ENCODE data around the gene GIMAP1.

The GIMAP1 gene

DNA sequence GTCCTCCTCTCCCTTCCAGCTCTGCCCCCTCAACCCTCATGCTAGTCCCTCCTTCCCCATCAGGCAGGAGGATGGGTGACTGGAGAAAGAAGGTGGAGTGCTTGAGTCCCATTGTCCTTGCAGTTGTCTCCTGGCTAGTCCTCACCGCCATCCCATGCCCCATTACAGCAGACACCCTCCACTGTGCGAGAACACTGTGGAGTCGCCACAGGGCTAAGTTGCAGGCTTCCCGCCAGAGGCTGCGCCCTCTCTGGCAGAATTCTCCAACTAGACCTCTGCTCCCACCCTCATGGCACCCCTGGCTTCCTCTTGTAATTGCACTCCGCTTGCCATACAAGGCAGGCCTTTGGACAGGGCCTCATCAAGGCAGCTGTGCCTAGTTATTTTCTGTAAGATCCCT lies 27.8 kb upstream of the GIMAP1 start:
- no peak overlapping the region for H3K23ac ChIP-seq (ENCODE audit: low read length)
- no CpG with 5 or more reads among the region's 6 CpGs for WGBS (ENCODE audit: extremely low coverage, insufficient coverage, low lambda C conversion rate)
- H3K56ac ChIP-seq (ENCODE audit: low read length), result no peak overlapping the region

DNA sequence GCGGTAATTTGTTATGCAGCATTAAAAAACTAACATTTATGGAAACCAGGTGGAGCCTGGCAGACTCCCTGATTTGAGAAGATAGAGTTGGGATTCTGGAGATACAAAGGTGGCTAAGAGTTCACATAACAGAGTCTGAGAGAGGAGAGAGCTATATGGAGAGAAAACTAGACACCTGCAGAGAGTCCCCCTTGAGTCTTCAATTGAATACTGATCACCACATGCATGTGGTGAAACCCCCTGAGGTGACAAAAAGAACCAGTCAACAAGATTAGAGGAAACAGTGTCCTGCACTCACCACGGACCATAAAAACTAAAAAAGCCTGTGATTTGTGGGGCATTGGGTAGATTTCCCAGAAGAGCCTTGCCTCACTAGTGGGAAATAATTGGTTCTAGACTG lies 20.8 kb upstream of the GIMAP1 start:
- Histone ChIP-seq H3K4me1 (ENCODE audit: control insufficient read depth, low read depth, low read length) (no peaks in the 10 kb centered on the region), H3K27me3 (ENCODE audit: insufficient read depth, low read length, poor library complexity) (no peaks in the 10 kb centered on the region), H3K79me2 (ENCODE audit: control insufficient read depth, insufficient read depth, low read length) (no peaks in the 10 kb centered on the region), H2BK15ac (replicated peaks; ENCODE audit: low read depth) (no peak overlapping the region), H2BK5ac (ENCODE audit: low read length) (no peak overlapping the region), H3K79me1 (ENCODE audit: low read length) (no peaks in the 10 kb centered on the region), H3K27ac (ENCODE audit: low read depth, low read length) (no peak overlapping the region), H4K8ac (ENCODE audit: low read depth, low read length) (no peak overlapping the region), H3K23ac (ENCODE audit: low read length) (no peak overlapping the region), H3K4me3 (ENCODE audit: low read length) (no peak overlapping the region), H3K4ac (ENCODE audit: low read depth, low read length) (no peak overlapping the region), H4K5ac (ENCODE audit: low read length) (no peak overlapping the region), H3K4me2 (ENCODE audit: low read length) (no peak overlapping the region), H3K9ac (ENCODE audit: low read length) (no peak overlapping the region), H3K18ac (ENCODE audit: low read length) (no peak overlapping the region), H3K36me3 (ENCODE audit: control insufficient read depth, insufficient read depth, low read length) (no peaks in the 10 kb centered on the region), H3K56ac (ENCODE audit: low read length) (no peak overlapping the region), H2BK120ac (ENCODE audit: low read depth, low read length) (no peak overlapping the region), H2AK5ac (ENCODE audit: low read length) (no peak overlapping the region)
- no CpG with 5 or more reads among the region's 2 CpGs for WGBS (ENCODE audit: extremely low coverage, insufficient coverage, low lambda C conversion rate)
- DNase-seq, result no peak

More for the DNA sequence above, 27.8 kb upstream of the GIMAP1 start:
- Histone ChIP-seq H4K8ac (ENCODE audit: low read depth, low read length) (no peak overlapping the region), H3K4me1 (ENCODE audit: control insufficient read depth, low read depth, low read length) (no peaks in the 10 kb centered on the region), H3K79me2 (ENCODE audit: control insufficient read depth, insufficient read depth, low read length) (no peaks in the 10 kb centered on the region), H3K4me2 (ENCODE audit: low read length) (no peak overlapping the region), H2AK5ac (ENCODE audit: low read length) (no peak overlapping the region), H2BK5ac (ENCODE audit: low read length) (no peak overlapping the region), H2BK120ac (ENCODE audit: low read depth, low read length) (no peak overlapping the region), H3K79me1 (ENCODE audit: low read length) (no peaks in the 10 kb centered on the region), H3K9ac (ENCODE audit: low read length) (no peak overlapping the region), H3K27ac (ENCODE audit: low read depth, low read length) (no peak overlapping the region), H3K27me3 (ENCODE audit: insufficient read depth, low read length, poor library complexity) (no peaks in the 10 kb centered on the region), H4K5ac (ENCODE audit: low read length) (no peak overlapping the region), H3K36me3 (ENCODE audit: control insufficient read depth, insufficient read depth, low read length) (no peaks in the 10 kb centered on the region), H2BK15ac (replicated peaks; ENCODE audit: low read depth) (no peak overlapping the region), H3K4ac (ENCODE audit: low read depth, low read length) (no peak overlapping the region), H3K4me3 (ENCODE audit: low read length) (no peak overlapping the region), H3K18ac (ENCODE audit: low read length) (no peak overlapping the region)
- DNase-seq, result no peak

DNA sequence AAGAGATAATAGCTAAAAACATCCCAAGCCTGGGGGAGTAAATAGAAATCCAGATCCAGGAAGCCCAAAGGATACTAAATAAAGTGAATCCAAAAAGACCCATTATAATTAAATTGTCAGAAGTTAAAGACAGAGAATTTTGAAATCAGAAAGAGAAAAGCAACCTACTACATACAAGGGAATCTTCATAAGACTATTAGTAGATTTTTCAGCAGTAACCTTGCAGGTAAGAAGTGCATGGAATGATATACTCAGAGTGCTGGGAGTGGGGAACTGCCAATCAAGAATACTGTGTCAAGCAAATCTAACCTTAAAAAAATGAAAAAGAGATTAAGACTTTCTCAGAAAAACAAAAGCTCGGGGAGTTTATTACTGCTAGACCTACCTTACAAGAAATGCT lies 13.2 kb upstream of the GIMAP1 start:
- Histone ChIP-seq H3K79me2 (ENCODE audit: control insufficient read depth, insufficient read depth, low read length) (no peaks in the 10 kb centered on the region), H3K27me3 (ENCODE audit: insufficient read depth, low read length, poor library complexity) (no peaks in the 10 kb centered on the region), H3K27ac (ENCODE audit: low read depth, low read length) (no peak overlapping the region), H3K23ac (ENCODE audit: low read length) (no peak overlapping the region), H3K36me3 (ENCODE audit: control insufficient read depth, insufficient read depth, low read length) (no peaks in the 10 kb centered on the region), H2BK120ac (ENCODE audit: low read depth, low read length) (no peak overlapping the region), H3K18ac (ENCODE audit: low read length) (no peak overlapping the region), H2AK5ac (ENCODE audit: low read length) (no peak overlapping the region), H2BK15ac (replicated peaks; ENCODE audit: low read depth) (no peak overlapping the region), H2BK5ac (ENCODE audit: low read length) (no peak overlapping the region), H3K4ac (ENCODE audit: low read depth, low read length) (no peak overlapping the region), H3K9ac (ENCODE audit: low read length) (no peak overlapping the region), H4K5ac (ENCODE audit: low read length) (no peak overlapping the region), H3K4me1 (ENCODE audit: control insufficient read depth, low read depth, low read length) (no peaks in the 10 kb centered on the region), H3K79me1 (ENCODE audit: low read length) (no peaks in the 10 kb centered on the region), H4K8ac (ENCODE audit: low read depth, low read length) (no peak overlapping the region), H3K4me2 (ENCODE audit: low read length) (no peak overlapping the region), H3K56ac (ENCODE audit: low read length) (no peak overlapping the region), H3K4me3 (ENCODE audit: low read length) (no peak overlapping the region)
- no peak for DNase-seq
- WGBS (ENCODE audit: extremely low coverage, insufficient coverage, low lambda C conversion rate), result no CpG with 5 or more reads among the region's 1 CpG

DNA sequence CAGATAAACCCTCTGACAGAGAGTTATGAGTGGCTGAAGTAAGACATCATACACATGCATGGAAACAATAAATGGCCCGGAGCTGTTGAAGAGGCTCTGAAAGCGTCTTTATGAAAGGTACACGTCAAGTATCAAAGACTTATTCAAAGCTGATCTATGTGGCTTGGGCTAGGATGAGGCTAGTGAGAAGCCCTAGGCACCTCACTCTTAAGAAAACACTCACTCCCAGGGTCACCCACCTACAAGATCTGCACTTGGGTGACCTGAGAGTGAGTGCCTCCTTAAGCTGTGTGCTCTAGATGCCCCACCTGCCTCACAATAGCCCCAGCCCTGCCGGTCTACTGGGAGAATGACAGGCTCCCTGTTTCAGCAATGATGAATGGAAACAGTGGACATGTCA lies 1.1 kb upstream of the GIMAP1 start:
- H3K56ac ChIP-seq (ENCODE audit: low read length), result no peak overlapping the region
- H3K23ac ChIP-seq (ENCODE audit: low read length), result no peak overlapping the region
- no peak for DNase-seq
- no peak overlapping the region for H3K4me3 ChIP-seq (ENCODE audit: low read length)
- no peaks in the 10 kb centered on the region for H3K36me3 ChIP-seq (ENCODE audit: control insufficient read depth, insufficient read depth, low read length)
- no peak overlapping the region for H3K18ac ChIP-seq (ENCODE audit: low read length)
- no peak overlapping the region for H2AK5ac ChIP-seq (ENCODE audit: low read length)
- H3K9ac ChIP-seq (ENCODE audit: low read length), result no peak overlapping the region
- no peaks in the 10 kb centered on the region for H3K4me1 ChIP-seq (ENCODE audit: control insufficient read depth, low read depth, low read length)
- no peak overlapping the region for H2BK5ac ChIP-seq (ENCODE audit: low read length)
- H3K4ac ChIP-seq (ENCODE audit: low read depth, low read length), result no peak overlapping the region
- WGBS (ENCODE audit: extremely low coverage, insufficient coverage, low lambda C conversion rate), result no CpG with 5 or more reads among the region's 4 CpGs
- H3K4me2 ChIP-seq (ENCODE audit: low read length), result no peak overlapping the region
- no peak overlapping the region for H4K5ac ChIP-seq (ENCODE audit: low read length)
- no peak overlapping the region for H2BK120ac ChIP-seq (ENCODE audit: low read depth, low read length)
- no peaks in the 10 kb centered on the region for H3K79me1 ChIP-seq (ENCODE audit: low read length)
- no peak overlapping the region for H4K8ac ChIP-seq (ENCODE audit: low read depth, low read length)
- H3K79me2 ChIP-seq (ENCODE audit: control insufficient read depth, insufficient read depth, low read length), result no peaks in the 10 kb centered on the region
- no peak overlapping the region for H3K27ac ChIP-seq (ENCODE audit: low read depth, low read length)
- H2BK15ac ChIP-seq (replicated peaks; ENCODE audit: low read depth), result no peak overlapping the region
- peaks cover 2% of the 10 kb centered on the region for H3K27me3 ChIP-seq (ENCODE audit: insufficient read depth, low read length, poor library complexity)

DNA sequence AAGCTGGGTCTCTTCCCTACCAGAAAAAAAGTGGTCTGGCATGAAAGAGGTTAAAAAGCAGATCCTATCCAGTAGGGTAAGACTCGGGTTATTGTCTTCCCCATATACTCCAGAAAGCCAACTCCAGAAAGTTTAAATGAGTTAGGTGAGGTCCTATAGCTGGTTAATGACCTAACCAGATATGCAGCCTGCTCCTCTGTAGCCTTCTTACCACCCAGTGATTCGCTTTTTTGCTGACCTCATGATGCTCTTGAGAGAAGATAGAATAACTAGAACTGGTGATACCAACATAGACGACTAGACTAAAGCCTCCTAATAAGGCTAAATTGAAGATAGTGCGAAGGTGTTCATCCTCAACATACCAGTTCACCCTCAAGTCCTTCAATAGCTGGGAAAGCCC lies 675 bp upstream of the GIMAP1 start:
- Histone ChIP-seq H3K27me3 (ENCODE audit: insufficient read depth, low read length, poor library complexity) (peaks cover 2% of the 10 kb centered on the region), H4K5ac (ENCODE audit: low read length) (no peak overlapping the region), H3K56ac (ENCODE audit: low read length) (no peak overlapping the region), H3K4me2 (ENCODE audit: low read length) (no peak overlapping the region), H3K4me3 (ENCODE audit: low read length) (no peak overlapping the region), H4K8ac (ENCODE audit: low read depth, low read length) (no peak overlapping the region), H3K36me3 (ENCODE audit: control insufficient read depth, insufficient read depth, low read length) (no peaks in the 10 kb centered on the region), H3K79me2 (ENCODE audit: control insufficient read depth, insufficient read depth, low read length) (no peaks in the 10 kb centered on the region), H3K9ac (ENCODE audit: low read length) (no peak overlapping the region), H3K4ac (ENCODE audit: low read depth, low read length) (no peak overlapping the region), H3K79me1 (ENCODE audit: low read length) (no peaks in the 10 kb centered on the region), H2BK120ac (ENCODE audit: low read depth, low read length) (no peak overlapping the region), H2BK15ac (replicated peaks; ENCODE audit: low read depth) (no peak overlapping the region), H2BK5ac (ENCODE audit: low read length) (no peak overlapping the region), H3K18ac (ENCODE audit: low read length) (no peak overlapping the region), H3K23ac (ENCODE audit: low read length) (no peak overlapping the region), H3K27ac (ENCODE audit: low read depth, low read length) (no peak overlapping the region), H3K4me1 (ENCODE audit: control insufficient read depth, low read depth, low read length) (no peaks in the 10 kb centered on the region), H2AK5ac (ENCODE audit: low read length) (no peak overlapping the region)
- no CpG with 5 or more reads among the region's 4 CpGs for WGBS (ENCODE audit: extremely low coverage, insufficient coverage, low lambda C conversion rate)
- DNase-seq, result no peak

DNA sequence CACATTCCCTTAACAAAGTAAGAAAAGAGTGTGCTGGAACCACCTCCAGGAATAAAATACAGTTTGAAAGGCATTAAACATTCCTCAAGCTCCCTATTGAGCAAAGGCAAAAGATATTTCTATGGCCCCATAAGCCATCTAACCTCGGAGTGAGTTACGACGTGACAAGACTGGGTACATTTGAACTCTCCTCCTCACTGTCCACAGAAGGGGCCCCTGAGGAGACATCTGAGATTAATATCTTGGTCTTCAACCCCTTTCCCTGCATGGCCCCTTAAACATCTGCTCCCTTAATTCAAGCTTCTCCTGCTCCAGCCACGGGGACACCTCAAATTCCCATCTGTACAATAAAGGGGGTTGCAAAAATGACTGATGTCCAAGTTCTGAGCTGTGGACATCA lies 526 bp downstream of the GIMAP1 start:
- H2BK5ac ChIP-seq (ENCODE audit: low read length), result no peak overlapping the region
- no peak overlapping the region for H4K8ac ChIP-seq (ENCODE audit: low read depth, low read length)
- no peaks in the 10 kb centered on the region for H3K36me3 ChIP-seq (ENCODE audit: control insufficient read depth, insufficient read depth, low read length)
- no peak for DNase-seq
- H3K56ac ChIP-seq (ENCODE audit: low read length), result no peak overlapping the region
- H3K4ac ChIP-seq (ENCODE audit: low read depth, low read length), result no peak overlapping the region
- peaks cover 2% of the 10 kb centered on the region for H3K27me3 ChIP-seq (ENCODE audit: insufficient read depth, low read length, poor library complexity)
- H4K5ac ChIP-seq (ENCODE audit: low read length), result no peak overlapping the region
- H3K79me1 ChIP-seq (ENCODE audit: low read length), result no peaks in the 10 kb centered on the region
- H3K4me1 ChIP-seq (ENCODE audit: control insufficient read depth, low read depth, low read length), result no peaks in the 10 kb centered on the region
- H2BK120ac ChIP-seq (ENCODE audit: low read depth, low read length), result no peak overlapping the region
- H3K4me3 ChIP-seq (ENCODE audit: low read length), result no peak overlapping the region
- no CpG with 5 or more reads among the region's 4 CpGs for WGBS (ENCODE audit: extremely low coverage, insufficient coverage, low lambda C conversion rate)
- H3K4me2 ChIP-seq (ENCODE audit: low read length), result no peak overlapping the region
- H3K18ac ChIP-seq (ENCODE audit: low read length), result no peak overlapping the region
- H2BK15ac ChIP-seq (replicated peaks; ENCODE audit: low read depth), result no peak overlapping the region
- H3K79me2 ChIP-seq (ENCODE audit: control insufficient read depth, insufficient read depth, low read length), result no peaks in the 10 kb centered on the region
- H3K27ac ChIP-seq (ENCODE audit: low read depth, low read length), result no peak overlapping the region
- H3K23ac ChIP-seq (ENCODE audit: low read length), result no peak overlapping the region
- no peak overlapping the region for H2AK5ac ChIP-seq (ENCODE audit: low read length)
- H3K9ac ChIP-seq (ENCODE audit: low read length), result no peak overlapping the region

All from mesendoderm (in vitro differentiated cells).